GM19023 (cell line): Measurements from ENCODE around the gene PHF21A.

Experiments used
- ATAC-seq: cut with Tn5 transposase; IDR thresholded peaks from one replicate; pipeline ENCODE4 v1.9.1; 2021; ENCODE audit warnings: mild to moderate bottlenecking, moderate library complexity; ENCODE audit not compliant: unreplicated experiment

The PHF21A gene

DNA sequence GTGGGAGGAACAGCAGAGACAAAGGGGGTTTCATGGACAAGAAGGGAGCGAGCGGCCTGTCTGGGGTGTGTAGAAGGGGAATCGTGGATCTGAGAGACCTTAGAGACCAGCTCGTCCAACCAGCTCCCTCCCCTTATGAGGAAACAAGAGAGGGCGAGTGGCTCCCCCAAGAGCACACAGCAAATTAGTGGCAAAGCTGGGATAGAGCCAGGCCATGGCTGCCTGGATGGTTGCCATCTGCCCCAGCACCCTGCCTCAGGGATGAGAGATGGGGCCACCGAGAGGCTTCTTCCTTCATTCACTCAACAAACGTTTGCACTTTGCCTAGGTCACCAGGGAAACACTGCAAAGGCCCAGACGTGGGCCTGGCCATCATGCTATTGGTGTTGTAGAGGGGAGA, 231.7 kb downstream of the PHF21A start:
- ATAC-seq = no peak

DNA sequence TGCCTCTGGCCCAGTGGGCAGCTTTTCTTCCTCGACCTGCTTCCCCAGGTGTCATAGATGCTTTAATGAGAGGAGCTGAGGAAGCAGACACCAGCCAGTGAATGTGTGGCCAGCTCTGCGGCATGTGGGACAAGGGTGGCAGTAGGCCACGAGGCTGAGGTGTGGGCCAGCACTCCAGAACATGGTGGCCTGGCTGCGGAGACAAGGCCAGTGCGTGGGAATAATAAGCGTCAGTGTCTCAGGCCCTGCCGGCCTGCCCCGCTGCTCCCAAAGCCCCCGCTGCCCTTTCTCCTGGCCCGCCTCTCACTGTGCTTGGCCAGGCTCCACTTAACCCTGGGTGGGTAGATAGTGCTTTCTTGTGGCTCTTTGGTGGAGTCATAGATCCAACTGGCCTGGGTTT, 233.7 kb downstream of the PHF21A start:
- no peak for ATAC-seq

DNA sequence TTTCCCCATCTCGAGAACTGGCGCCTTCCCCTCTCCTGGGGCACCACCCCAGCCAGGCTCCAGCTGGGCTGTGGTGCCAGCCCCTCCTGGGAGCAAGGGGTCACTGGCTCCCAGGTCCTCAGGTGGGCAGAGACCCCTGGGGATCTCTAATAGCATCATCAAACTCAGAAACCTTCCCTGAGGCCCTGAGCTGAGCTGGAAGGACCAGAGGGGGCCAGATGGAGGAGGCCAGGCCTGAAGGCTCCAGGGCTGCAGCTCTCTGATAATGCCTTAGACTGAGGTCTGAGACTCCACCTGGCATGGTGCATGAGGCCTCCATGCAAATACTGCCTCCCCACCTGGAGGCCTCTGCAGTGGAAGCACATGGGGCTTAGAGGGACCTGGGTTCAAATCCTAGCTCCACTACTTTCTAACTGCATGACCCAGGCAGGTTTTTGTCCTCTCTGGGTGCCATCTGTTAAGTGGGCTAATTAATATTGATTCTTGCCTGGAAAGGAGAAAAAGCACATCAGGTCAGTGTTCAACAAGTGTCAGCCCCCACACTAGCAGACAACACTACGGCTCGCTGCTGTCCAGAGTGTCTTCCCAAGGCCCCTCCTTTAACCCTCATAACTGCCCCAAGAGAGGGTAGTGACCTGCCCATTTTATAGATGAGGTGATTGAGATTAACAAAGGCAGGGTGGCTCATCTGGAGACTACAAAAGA, 234.3 kb downstream of the PHF21A start:
- ATAC-seq = no peak

DNA sequence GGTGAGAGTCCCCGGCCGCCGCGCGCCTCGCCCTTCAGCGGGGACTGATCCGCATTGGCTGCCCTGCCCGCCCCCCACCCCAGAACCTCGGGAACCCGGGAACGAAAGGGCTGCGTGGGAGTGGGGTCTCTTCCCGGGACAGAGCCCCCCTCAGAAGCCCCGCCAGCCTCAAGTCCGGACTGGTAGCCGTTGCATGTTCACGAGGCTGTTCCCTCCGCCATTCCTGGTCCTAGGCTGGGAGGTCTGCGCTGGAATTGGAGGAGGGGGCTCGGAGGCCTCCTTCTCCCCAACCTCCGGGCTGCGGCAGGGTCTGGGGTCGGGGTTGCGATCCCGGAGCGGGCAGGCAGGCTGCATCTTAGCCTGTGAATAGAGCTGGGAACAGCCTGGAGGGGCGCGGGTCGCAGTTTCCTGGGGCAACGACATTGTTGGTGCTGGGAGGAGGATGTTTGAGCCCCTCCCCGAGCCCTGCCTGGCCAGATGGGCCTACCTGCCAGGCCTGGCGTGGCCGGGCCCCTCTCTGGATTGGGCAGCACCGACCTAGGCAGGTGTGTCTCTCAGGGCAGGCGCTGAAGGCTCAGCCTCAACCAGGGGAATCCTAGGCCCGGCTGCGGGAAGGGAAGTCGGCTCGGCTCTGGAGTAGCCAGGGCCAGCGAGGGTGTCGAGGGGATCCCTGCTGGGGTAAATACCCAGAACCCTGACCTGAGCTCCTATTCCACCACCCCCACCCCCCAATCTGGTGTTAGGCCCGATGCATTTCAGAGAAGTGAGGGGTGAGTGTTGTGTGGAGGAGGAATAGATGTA, 235.1 kb downstream of the PHF21A start:
- ATAC-seq = no peak

DNA sequence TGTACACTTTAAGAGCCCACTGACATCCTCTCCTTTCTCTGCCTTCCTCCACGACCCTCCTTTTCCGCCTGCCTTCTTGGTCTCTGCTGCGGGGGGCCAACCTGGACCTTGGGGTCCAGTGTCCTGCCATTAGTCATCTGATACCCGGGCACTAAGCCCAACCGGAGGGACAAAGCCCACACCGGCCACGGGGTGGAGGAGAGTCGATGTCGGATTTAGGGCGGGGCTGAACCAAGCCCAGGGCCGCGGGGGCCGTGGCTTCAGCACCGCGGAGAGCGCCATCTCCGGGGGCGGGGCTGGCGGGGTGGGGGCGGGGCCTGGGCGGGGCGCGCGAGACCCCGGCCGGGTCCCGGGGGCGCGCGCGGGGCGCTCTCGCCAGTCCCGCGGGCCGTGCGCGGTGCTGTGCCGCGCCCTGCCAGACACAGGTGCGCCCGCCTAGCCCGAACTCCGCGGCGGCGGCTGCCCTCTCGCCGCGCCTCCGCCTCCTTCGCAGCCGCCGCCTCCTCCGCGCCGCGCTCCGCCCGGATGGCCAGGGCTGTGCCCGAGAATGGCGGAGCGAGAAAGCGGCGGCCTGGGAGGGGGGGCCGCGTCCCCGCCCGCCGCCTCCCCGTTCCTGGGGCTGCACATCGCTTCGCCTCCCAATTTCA, 235.9 kb downstream of the PHF21A start, which contains the start of gene MAPK8IP1:
MAPK8IP1 (plus strand) TSS at position 378 of the 647 bp plus-strand sequence; CDS start at position 548, 170 bp downstream.
- ATAC-seq = peak; percentile 56

DNA sequence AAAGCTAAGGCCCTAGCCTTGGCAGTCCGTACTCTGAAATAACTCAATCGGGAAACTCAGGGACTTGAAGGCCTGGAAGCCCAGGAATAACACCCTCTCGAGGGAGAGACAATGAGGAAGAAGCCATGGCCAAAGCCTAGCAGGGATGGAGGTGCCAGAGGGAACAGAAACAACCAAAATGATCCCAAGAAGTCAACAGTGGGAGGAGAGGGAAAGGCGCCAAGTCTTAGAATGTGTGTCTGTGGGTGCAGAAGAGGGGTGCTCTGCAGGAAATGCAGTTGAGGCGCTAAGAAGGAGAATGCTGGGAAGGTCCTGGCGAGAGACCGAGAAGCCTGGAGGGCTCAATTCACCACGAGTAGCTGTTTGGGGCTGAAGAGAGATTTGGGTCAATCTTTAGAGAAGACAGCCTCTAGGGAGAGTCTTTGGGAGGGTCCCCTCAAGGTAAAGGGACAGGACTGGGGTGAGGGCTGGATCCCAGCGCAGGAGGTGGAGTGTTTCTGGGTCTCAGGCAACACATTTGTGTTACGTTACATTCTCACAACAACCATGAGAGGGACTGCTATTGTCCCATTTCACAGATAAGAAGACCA, 236.6 kb downstream of the PHF21A start:
- ATAC-seq = no peak
